Cardiac muscle cell (in vitro differentiated cells and primary cell): Measurements from ENCODE around the gene MRPL50. TPM values are rescaled to one million over a fixed set of nuclear protein-coding genes. Genes with fewer than 3 reads are reported as not detected.

ENCODE experiments used
- DNase-seq, 2 donors: peaks; one replicate each; pipeline versions ENCODE4 v3.0.0 to v3.0.0-alpha.2; 2010 to 2017; ENCODE audit warnings: low read depth in 1 of 2, low spot score in 1 of 2
- H3K27ac ChIP-seq: fragments of 200-600 bp; sonication (generic); 2 replicates; pipeline ENCODE4 v1.5.1; 2016
- H3K27me3 ChIP-seq: fragments of 200-600 bp; sonication (generic); 2 replicates; pipeline ENCODE4 v1.6.0; 2016; ENCODE audit warnings: control low read depth
- H3K36me3 ChIP-seq: fragments of 200-600 bp; sonication (generic); 2 replicates; pipeline ENCODE4 v1.5.1; 2016; ENCODE audit warnings: control low read depth
- H3K4me1 ChIP-seq: fragments of 200-600 bp; sonication (generic); 2 replicates; pipeline ENCODE4 v1.8.1; 2017; ENCODE audit warnings: low read depth, mild to moderate bottlenecking, mixed run types
- H3K4me3 ChIP-seq: fragments of 200-600 bp; sonication (generic); 2 replicates; pipeline ENCODE4 v1.5.1; 2016; ENCODE audit warnings: mild to moderate bottlenecking
- H3K9me3 ChIP-seq: fragments of 200-600 bp; sonication (generic); 2 replicates; pipeline ENCODE4 v1.5.1; 2017; ENCODE audit warnings: low read depth, mild to moderate bottlenecking, control low read depth
- polyA plus RNA-seq: library from polyadenylated mRNA; unstranded; fragments of >200 nt; fragmentation: Nextera tagmentation; extraction: Ambion mirVana; gene quantifications from 2 replicates; pipeline ENCODE4 v1.2.1, GENCODE V29; 2016
- total RNA-seq: library from RNA; depleted of rRNA; stranded (reverse); fragments of >200 nt; gene quantifications from 2 replicates; pipeline ENCODE4 v1.2.3, GENCODE V29; 2016
- TF ChIP-seq, protein P1 (sequence below): IDR thresholded peaks from 2 replicates; pipeline ENCODE4 v1.5.1; 2012; ENCODE audit warnings: low read depth, mild to moderate bottlenecking, low read length

The MRPL50 gene
- total and polyA plus RNA-seq, 2 experiments from 2014 or later: 11.2 to 23.5 TPM

DNA sequence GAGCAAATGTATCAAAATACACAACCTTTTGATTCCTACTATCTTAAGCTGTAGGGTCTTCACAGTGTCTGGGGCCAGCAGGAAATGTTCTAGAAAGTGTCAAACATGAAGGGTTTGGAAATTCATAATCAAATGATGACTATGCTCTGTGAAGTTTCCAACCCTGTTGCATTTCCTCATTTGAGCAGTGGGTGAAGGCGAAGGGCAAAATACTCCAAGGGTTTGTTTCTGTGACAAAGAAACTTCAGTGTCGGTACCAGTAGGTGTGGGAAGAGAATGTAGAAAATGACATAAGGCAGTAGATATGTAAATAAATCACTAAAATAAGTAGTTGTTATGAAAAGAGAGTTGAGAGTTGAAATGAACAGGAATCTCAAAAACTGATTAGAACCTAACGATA is 36.6 kb upstream of the MRPL50 start:
- H3K36me3 ChIP-seq: no peaks in the 10 kb centered on the region
- no peak overlapping the region for H3K27ac ChIP-seq
- H3K9me3 ChIP-seq: no peaks in the 10 kb centered on the region
- H3K4me1 ChIP-seq: no peaks in the 10 kb centered on the region
- DNase-seq: no peak
- no peaks in the 10 kb centered on the region for H3K27me3 ChIP-seq
- no peak overlapping the region for H3K4me3 ChIP-seq
- TF ChIP-seq, protein P1, sequence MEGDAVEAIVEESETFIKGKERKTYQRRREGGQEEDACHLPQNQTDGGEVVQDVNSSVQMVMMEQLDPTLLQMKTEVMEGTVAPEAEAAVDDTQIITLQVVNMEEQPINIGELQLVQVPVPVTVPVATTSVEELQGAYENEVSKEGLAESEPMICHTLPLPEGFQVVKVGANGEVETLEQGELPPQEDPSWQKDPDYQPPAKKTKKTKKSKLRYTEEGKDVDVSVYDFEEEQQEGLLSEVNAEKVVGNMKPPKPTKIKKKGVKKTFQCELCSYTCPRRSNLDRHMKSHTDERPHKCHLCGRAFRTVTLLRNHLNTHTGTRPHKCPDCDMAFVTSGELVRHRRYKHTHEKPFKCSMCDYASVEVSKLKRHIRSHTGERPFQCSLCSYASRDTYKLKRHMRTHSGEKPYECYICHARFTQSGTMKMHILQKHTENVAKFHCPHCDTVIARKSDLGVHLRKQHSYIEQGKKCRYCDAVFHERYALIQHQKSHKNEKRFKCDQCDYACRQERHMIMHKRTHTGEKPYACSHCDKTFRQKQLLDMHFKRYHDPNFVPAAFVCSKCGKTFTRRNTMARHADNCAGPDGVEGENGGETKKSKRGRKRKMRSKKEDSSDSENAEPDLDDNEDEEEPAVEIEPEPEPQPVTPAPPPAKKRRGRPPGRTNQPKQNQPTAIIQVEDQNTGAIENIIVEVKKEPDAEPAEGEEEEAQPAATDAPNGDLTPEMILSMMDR: no peak

- H3K4me1 ChIP-seq: no peaks in the 10 kb centered on the region
- no peaks in the 10 kb centered on the region for H3K36me3 ChIP-seq
- H3K9me3 ChIP-seq: no peaks in the 10 kb centered on the region
- no peak overlapping the region for H3K4me3 ChIP-seq
- H3K27ac ChIP-seq: no peak overlapping the region
- TF ChIP-seq, protein P1: no peak
- DNase-seq: no peak
- H3K27me3 ChIP-seq: no peaks in the 10 kb centered on the region
These were observed 34.8 kb upstream of the MRPL50 start for GRCh38 chr9:101433229-101433628.

DNA sequence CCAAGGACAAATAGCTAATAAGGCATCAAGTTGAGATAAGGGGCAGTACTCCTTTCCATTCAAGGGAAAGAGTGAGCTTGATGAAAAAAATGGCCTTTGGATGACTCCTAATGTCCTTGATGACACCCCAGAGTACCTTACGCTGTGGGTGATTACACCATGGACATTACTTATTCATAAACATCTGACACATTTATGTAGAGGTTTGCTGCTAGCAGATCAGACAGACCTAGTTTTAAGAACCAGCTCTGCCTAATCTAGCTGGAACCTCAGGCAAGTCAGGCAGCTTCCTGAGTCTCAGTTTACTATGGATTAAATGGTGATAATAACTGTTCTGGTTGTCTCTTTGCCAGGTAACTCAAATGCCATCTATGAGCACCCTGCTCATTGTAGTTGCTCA is 34.3 kb upstream of the MRPL50 start:
- H3K36me3 ChIP-seq: no peaks in the 10 kb centered on the region
- no peaks in the 10 kb centered on the region for H3K27me3 ChIP-seq
- TF ChIP-seq, protein P1: no peak
- H3K27ac ChIP-seq: no peak overlapping the region
- H3K4me3 ChIP-seq: no peak overlapping the region
- H3K9me3 ChIP-seq: no peaks in the 10 kb centered on the region
- H3K4me1 ChIP-seq: no peaks in the 10 kb centered on the region
- DNase-seq: no peak

DNA sequence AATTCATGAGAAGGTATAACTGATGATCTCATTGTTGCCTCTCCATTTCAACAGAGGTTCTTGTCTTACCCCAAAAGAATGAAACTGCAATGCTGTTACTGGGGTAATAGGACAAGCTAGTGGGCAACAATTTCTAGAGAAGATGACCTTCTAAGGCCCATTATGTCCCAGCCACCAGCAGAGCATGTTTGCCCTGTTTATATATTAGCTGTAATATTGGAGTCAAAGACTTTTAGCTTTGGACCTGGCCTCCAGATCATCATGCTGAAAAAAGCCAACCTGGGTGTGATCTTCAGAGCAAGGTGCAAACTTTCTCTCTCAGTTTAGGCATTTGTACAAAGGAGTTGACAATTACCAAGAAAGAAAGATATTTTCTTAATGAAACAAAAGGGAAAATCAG is 33.8 kb upstream of the MRPL50 start:
- H3K4me3 ChIP-seq: no peak overlapping the region
- no peaks in the 10 kb centered on the region for H3K9me3 ChIP-seq
- no peak for DNase-seq
- no peaks in the 10 kb centered on the region for H3K27me3 ChIP-seq
- no peaks in the 10 kb centered on the region for H3K4me1 ChIP-seq
- TF ChIP-seq, protein P1: no peak
- H3K27ac ChIP-seq: no peak overlapping the region
- no peaks in the 10 kb centered on the region for H3K36me3 ChIP-seq

DNA sequence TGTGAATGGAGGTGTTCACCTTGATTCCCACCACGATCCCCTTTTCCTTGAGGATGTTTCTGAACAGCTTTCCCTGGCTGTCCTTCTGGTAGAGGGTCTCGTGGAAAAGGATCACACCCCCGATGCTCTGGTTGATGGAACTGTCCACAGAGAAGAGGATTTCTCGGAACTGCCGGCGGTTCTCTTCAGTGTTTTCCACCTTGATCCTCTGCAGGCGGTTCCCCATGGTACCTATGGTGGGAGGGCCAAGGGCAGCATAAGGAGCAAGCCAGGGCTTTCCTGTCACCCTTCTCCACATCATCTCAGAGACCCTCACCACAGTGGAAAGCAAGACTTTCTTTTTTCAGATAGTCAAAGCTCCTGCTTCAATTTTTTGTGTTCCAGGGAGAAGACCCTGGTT is 31.3 kb upstream of the MRPL50 start:
- H3K4me1 ChIP-seq: no peaks in the 10 kb centered on the region
- DNase-seq: no peak
- no peaks in the 10 kb centered on the region for H3K36me3 ChIP-seq
- H3K27me3 ChIP-seq: no peaks in the 10 kb centered on the region
- no peak overlapping the region for H3K4me3 ChIP-seq
- no peaks in the 10 kb centered on the region for H3K9me3 ChIP-seq
- H3K27ac ChIP-seq: no peak overlapping the region
- TF ChIP-seq, protein P1: no peak

GRCh38 chr9:101428909-101429308 is 30.5 kb upstream of the MRPL50 start:
- Histone ChIP-seq H3K4me3 (no peak overlapping the region), H3K36me3 (no peaks in the 10 kb centered on the region), H3K9me3 (no peaks in the 10 kb centered on the region), H3K27me3 (no peaks in the 10 kb centered on the region), H3K27ac (no peak overlapping the region), H3K4me1 (peaks cover 5% of the 10 kb centered on the region)
- TF ChIP-seq, protein P1: no peak
- DNase-seq: no peak
